WTC11 (cell line): ENCODE results near the gene HERC5. TPM values are rescaled to one million over a fixed set of nuclear protein-coding genes. Genes with fewer than 3 reads are reported as not detected.

Experiments
- ATAC-seq: fragments of 200-7000 bp; cut with Tn5 transposase; 2 replicates; pipeline ENCODE4 v1.10.0; 2021; ENCODE audit warnings: mild to moderate bottlenecking, moderate library complexity
- CTCF ChIA-PET: fragments of 300-600 bp; sonication (Branson Sonifier 250); formaldehyde crosslinking; loops from one replicate; lab custom pipeline; 2021; ENCODE audit warnings: antibody characterized with exemption; lab: Charles Lee
- POLR2A ChIA-PET: fragments of 350-600 bp; sonication (Branson Sonifier 250); formaldehyde crosslinking; loops from one replicate; lab custom pipeline; 2021; ENCODE audit warnings: antibody characterized with exemption; lab: Charles Lee
- DNase-seq: peaks from one replicate; pipeline ENCODE4 v3.0.0; 2021; ENCODE audit warnings: low spot score
- H3K27ac Mint-ChIP-seq: 2 replicates; pipeline ENCODE4 v1.8.0; 2021; ENCODE audit warnings: mixed read lengths
- H3K27me3 Mint-ChIP-seq: 2 replicates; pipeline ENCODE4 v1.8.0; 2021; ENCODE audit warnings: low read depth, mild to moderate bottlenecking, moderate library complexity, mixed read lengths
- H3K36me3 Mint-ChIP-seq: 2 replicates; pipeline ENCODE4 v1.8.0; 2021; ENCODE audit warnings: mixed read lengths
- H3K4me1 Mint-ChIP-seq: 2 replicates; pipeline ENCODE4 v1.8.0; 2022; ENCODE audit warnings: mixed read lengths
- H3K4me3 Mint-ChIP-seq: 2 replicates; pipeline ENCODE4 v1.8.0; 2021; ENCODE audit warnings: mild to moderate bottlenecking, moderate library complexity, mixed read lengths
- H3K9me3 Mint-ChIP-seq: 2 replicates; pipeline ENCODE4 v1.8.0; 2021; ENCODE audit warnings: mixed read lengths
- E2F4 ChIP-seq: sonication (generic); formaldehyde crosslinking; IDR thresholded peaks from 2 replicates; pipeline ENCODE4 v1.8.1; 2022; ENCODE audit warnings: low read depth, mild to moderate bottlenecking, moderate library complexity, missing genetic modification reagents, borderline replicate concordance
- ELF4 ChIP-seq: sonication (generic); formaldehyde crosslinking; IDR thresholded peaks from 2 replicates; pipeline ENCODE4 v1.8.1; 2022; ENCODE audit warnings: low read depth, mild to moderate bottlenecking, moderate library complexity, missing genetic modification reagents
- EMX1 ChIP-seq: fragments of 250-450 bp; sonication (Bioruptor Pico); IDR thresholded peaks from 2 replicates; pipeline ENCODE4 v1.8.0; 2021; ENCODE audit warnings: mild to moderate bottlenecking
- ETV6 ChIP-seq: sonication (generic); formaldehyde crosslinking; IDR thresholded peaks from 2 replicates; pipeline ENCODE4 v1.8.1; 2022; ENCODE audit warnings: mild to moderate bottlenecking, missing genetic modification reagents
- FOXP1 ChIP-seq: sonication (generic); formaldehyde crosslinking; IDR thresholded peaks from 2 replicates; pipeline ENCODE4 v1.8.0; 2022; ENCODE audit warnings: missing genetic modification reagents, mild to moderate bottlenecking, moderate library complexity, borderline replicate concordance
- JUN ChIP-seq: sonication (generic); formaldehyde crosslinking; IDR thresholded peaks from 2 replicates; pipeline ENCODE4 v1.8.0; 2023; ENCODE audit warnings: mild to moderate bottlenecking, missing genetic modification reagents
- NFYB ChIP-seq: sonication (generic); formaldehyde crosslinking; conservative IDR thresholded peaks from 2 replicates; pipeline ENCODE4 v1.8.0; 2022; ENCODE audit warnings: low read depth, missing genetic modification reagents
- SMAD3 ChIP-seq: sonication (generic); formaldehyde crosslinking; IDR thresholded peaks from 2 replicates; pipeline ENCODE4 v1.8.0; 2022; ENCODE audit warnings: missing genetic modification reagents, mild to moderate bottlenecking, borderline replicate concordance
- SP1 ChIP-seq: sonication (generic); formaldehyde crosslinking; conservative IDR thresholded peaks from 2 replicates; pipeline ENCODE4 v1.8.1; 2022; ENCODE audit warnings: missing genetic modification reagents
- TEAD1 ChIP-seq: sonication (generic); formaldehyde crosslinking; IDR thresholded peaks from 2 replicates; pipeline ENCODE4 v1.8.0; 2022; ENCODE audit warnings: mild to moderate bottlenecking, missing genetic modification reagents
- TP53 ChIP-seq: sonication (generic); formaldehyde crosslinking; IDR thresholded peaks from 2 replicates; pipeline ENCODE4 v1.8.1; 2023; ENCODE audit warnings: mild to moderate bottlenecking, missing genetic modification reagents
- ZNF138 ChIP-seq: sonication (generic); formaldehyde crosslinking; conservative IDR thresholded peaks from 2 replicates; pipeline ENCODE4 v1.8.1; 2022; ENCODE audit warnings: mild to moderate bottlenecking, moderate library complexity, missing genetic modification reagents
- ZNF317 ChIP-seq: sonication (generic); formaldehyde crosslinking; IDR thresholded peaks from 2 replicates; pipeline ENCODE4 v1.8.1; 2023; ENCODE audit warnings: low read depth, mild to moderate bottlenecking, moderate library complexity, missing genetic modification reagents, borderline replicate concordance
- ZNF396 ChIP-seq: fragments of 250-450 bp; sonication (Bioruptor Pico); IDR thresholded peaks from 2 replicates; pipeline ENCODE4 v1.8.0; 2021; ENCODE audit warnings: mild to moderate bottlenecking, moderate library complexity, borderline replicate concordance
- ZNF423 ChIP-seq: fragments of 250-450 bp; sonication (Bioruptor Pico); IDR thresholded peaks from 2 replicates; pipeline ENCODE4 v2.1.2; 2022; ENCODE audit warnings: mild to moderate bottlenecking, moderate library complexity
- ZNF671 ChIP-seq: fragments of 250-450 bp; sonication (Bioruptor Pico); IDR thresholded peaks from 2 replicates; pipeline ENCODE4 v1.8.0; 2021; ENCODE audit warnings: mild to moderate bottlenecking
- ZSCAN18 ChIP-seq: fragments of 250-450 bp; sonication (Bioruptor Pico); IDR thresholded peaks from 2 replicates; pipeline ENCODE4 v2.1.2; 2022; ENCODE audit warnings: mild to moderate bottlenecking, moderate library complexity
- total RNA-seq: library from RNA; stranded (reverse); gene quantifications from 3 replicates; pipeline ENCODE4 v1.2.3, GENCODE V29; 2021
- TF ChIP-seq, protein P1 (sequence below): sonication (generic); formaldehyde crosslinking; IDR thresholded peaks from 2 replicates; pipeline ENCODE4 v1.8.0; 2023; ENCODE audit warnings: mild to moderate bottlenecking, missing genetic modification reagents

The HERC5 gene
- total RNA-seq, 1 experiment from 2014 or later, result 14.3 TPM

DNA sequence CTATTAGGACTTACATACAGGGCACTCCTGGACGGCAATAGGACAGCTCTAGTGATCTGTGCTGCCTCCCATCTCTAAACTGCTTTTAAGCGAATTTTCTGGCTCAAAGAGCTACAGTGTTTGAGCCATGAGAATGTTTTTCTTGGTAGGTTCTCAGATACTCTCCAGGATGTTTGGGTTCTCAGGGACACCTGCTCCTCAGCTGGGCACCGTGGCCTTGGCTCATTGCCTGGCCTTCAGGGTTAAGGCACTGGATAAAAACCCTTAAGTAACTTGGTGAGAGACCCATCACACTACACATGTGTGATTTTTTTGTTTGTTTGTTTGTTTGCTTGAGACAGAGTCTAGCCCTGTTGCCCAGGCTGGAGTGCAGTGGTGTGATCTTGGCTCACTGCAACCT, 38.5 kb upstream of the HERC5 start:
- no peak for DNase-seq
- H3K27ac Mint-ChIP-seq, result no peak overlapping the region
- H3K9me3 Mint-ChIP-seq, result no peaks in the 10 kb centered on the region
- no peaks in the 10 kb centered on the region for H3K27me3 Mint-ChIP-seq
- POLR2A ChIA-PET, result no interaction called here
- CTCF ChIA-PET, result interaction anchor here (0.9 kb wide), 1 partner anchor 40 kb away, joined by 3 read pairs; the partner anchor contains the start of gene HERC6
- no peaks in the 10 kb centered on the region for H3K36me3 Mint-ChIP-seq
- H3K4me3 Mint-ChIP-seq, result no peak overlapping the region
- ATAC-seq, result no peak
- TF ChIP-seq NFYB (CRISPR knock-in tag) (no peak), TEAD1 (no peak), TP53 (no peak), SP1 (no peak), EMX1 (no peak), ZNF423 (CRISPR knock-in tag) (no peak), ZNF396 (CRISPR knock-in tag) (no peak), SMAD3 (CRISPR knock-in tag) (no peak), ELF4 (CRISPR knock-in tag) (no peak), ZNF317 (CRISPR knock-in tag) (no peak)
- TF ChIP-seq, all 79 proteins: peak for 0
- H3K4me1 Mint-ChIP-seq, result peaks cover 5% of the 10 kb centered on the region

GRCh38 chr4:88419874-88420273, 37.0 kb upstream of the HERC5 start:
- ChIA-PET POLR2A (no interaction called here), CTCF (no interaction called here)
- Mint-ChIP-seq H3K27me3 (no peaks in the 10 kb centered on the region), H3K9me3 (no peaks in the 10 kb centered on the region), H3K27ac (no peak overlapping the region), H3K4me3 (no peak overlapping the region), H3K4me1 (no peaks in the 10 kb centered on the region), H3K36me3 (no peaks in the 10 kb centered on the region)
- ATAC-seq (no peak), DNase-seq (no peak)
- TF ChIP-seq ETV6 (CRISPR knock-in tag), result no peak
- TF ChIP-seq ZNF138 (CRISPR knock-in tag), result no peak
- TF ChIP-seq JUN (CRISPR knock-in tag), result no peak
- no peak for TF ChIP-seq ZSCAN18 (CRISPR knock-in tag)
- no peak for TF ChIP-seq EMX1

DNA sequence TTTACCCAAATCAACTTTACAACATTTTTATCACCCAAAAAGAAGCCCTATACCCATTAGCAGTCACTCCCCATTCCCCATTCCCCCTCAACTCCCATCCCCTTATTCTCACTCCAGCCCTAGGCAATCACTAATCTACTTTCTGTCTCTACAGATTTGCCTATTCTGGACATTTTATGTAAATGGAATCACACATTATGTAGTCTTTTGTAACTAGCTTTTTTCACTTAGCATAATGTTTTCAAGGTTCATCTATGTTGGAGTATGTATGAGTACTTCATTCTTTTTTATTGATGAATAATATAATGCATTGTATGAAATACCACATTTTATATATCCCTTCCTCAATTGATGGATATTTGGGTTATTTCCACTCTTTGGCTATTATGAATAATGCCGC, 36.1 kb upstream of the HERC5 start:
- DNase-seq, result no peak
- Mint-ChIP-seq H3K9me3 (no peaks in the 10 kb centered on the region), H3K27ac (no peak overlapping the region), H3K4me1 (no peaks in the 10 kb centered on the region), H3K36me3 (no peaks in the 10 kb centered on the region), H3K4me3 (no peak overlapping the region), H3K27me3 (no peaks in the 10 kb centered on the region)
- POLR2A ChIA-PET, result no interaction called here
- no peak for ATAC-seq
- CTCF ChIA-PET, result no interaction called here
- no peak for TF ChIP-seq ZNF671 (CRISPR knock-in tag)
- TF ChIP-seq E2F4 (CRISPR knock-in tag), result no peak
- TF ChIP-seq, protein P1, sequence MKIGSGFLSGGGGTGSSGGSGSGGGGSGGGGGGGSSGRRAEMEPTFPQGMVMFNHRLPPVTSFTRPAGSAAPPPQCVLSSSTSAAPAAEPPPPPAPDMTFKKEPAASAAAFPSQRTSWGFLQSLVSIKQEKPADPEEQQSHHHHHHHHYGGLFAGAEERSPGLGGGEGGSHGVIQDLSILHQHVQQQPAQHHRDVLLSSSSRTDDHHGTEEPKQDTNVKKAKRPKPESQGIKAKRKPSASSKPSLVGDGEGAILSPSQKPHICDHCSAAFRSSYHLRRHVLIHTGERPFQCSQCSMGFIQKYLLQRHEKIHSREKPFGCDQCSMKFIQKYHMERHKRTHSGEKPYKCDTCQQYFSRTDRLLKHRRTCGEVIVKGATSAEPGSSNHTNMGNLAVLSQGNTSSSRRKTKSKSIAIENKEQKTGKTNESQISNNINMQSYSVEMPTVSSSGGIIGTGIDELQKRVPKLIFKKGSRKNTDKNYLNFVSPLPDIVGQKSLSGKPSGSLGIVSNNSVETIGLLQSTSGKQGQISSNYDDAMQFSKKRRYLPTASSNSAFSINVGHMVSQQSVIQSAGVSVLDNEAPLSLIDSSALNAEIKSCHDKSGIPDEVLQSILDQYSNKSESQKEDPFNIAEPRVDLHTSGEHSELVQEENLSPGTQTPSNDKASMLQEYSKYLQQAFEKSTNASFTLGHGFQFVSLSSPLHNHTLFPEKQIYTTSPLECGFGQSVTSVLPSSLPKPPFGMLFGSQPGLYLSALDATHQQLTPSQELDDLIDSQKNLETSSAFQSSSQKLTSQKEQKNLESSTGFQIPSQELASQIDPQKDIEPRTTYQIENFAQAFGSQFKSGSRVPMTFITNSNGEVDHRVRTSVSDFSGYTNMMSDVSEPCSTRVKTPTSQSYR (CRISPR knock-in tag), result no peak
- no peak for TF ChIP-seq FOXP1
- TF ChIP-seq SMAD3 (CRISPR knock-in tag), result no peak
